Astrocyte of the cerebellum (primary cell): Measurements from ENCODE around the gene CDKAL1.

Experiments
- DNase-seq: peaks from one replicate; pipeline ENCODE4 v3.0.0-alpha.2; 2011; ENCODE audit warnings: low read depth
- H3K4me3 ChIP-seq: 2 replicates; pipeline ENCODE4 v1.5.1; 2011; ENCODE audit warnings: mild to moderate bottlenecking, low read depth, low read length, moderate library complexity
- in situ Hi-C: cut with HindIII; loops from 2 replicates; pipeline ENCODE4 v1.10.0; 2017; ENCODE audit warnings: low sequenced_read_pairs
- TF ChIP-seq, protein P1 (sequence below): IDR thresholded peaks from 2 replicates; pipeline ENCODE4 v1.5.1; 2012; ENCODE audit warnings: low read length, low read depth, moderate library complexity, mild to moderate bottlenecking; ENCODE audit errors: missing control alignments

CDKAL1 gene

DNA sequence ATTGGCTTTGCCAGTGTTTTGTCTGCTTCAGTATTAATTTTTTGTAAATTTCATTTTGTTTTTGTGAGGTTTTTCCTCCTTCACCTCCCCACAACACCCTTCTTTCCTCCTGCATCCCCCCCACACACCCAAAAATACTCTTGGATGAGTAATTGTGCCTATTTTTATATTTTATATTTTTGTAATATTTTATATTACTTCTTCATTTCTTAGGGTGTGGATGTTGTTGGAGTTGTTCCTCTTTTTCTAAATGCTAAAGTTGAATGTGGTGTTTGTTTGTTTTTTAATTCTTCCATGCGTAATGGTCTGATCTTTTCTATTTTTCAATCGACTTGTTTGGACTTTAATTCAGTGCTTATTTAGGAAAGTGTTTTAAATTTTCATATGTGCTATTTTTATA is 638.8 kb downstream of the CDKAL1 start:
- DNase-seq, result no peak
- TF ChIP-seq, protein P1, sequence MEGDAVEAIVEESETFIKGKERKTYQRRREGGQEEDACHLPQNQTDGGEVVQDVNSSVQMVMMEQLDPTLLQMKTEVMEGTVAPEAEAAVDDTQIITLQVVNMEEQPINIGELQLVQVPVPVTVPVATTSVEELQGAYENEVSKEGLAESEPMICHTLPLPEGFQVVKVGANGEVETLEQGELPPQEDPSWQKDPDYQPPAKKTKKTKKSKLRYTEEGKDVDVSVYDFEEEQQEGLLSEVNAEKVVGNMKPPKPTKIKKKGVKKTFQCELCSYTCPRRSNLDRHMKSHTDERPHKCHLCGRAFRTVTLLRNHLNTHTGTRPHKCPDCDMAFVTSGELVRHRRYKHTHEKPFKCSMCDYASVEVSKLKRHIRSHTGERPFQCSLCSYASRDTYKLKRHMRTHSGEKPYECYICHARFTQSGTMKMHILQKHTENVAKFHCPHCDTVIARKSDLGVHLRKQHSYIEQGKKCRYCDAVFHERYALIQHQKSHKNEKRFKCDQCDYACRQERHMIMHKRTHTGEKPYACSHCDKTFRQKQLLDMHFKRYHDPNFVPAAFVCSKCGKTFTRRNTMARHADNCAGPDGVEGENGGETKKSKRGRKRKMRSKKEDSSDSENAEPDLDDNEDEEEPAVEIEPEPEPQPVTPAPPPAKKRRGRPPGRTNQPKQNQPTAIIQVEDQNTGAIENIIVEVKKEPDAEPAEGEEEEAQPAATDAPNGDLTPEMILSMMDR, result no peak
- no peak overlapping the region for H3K4me3 ChIP-seq
- in situ Hi-C loops, result no loop called here

DNA sequence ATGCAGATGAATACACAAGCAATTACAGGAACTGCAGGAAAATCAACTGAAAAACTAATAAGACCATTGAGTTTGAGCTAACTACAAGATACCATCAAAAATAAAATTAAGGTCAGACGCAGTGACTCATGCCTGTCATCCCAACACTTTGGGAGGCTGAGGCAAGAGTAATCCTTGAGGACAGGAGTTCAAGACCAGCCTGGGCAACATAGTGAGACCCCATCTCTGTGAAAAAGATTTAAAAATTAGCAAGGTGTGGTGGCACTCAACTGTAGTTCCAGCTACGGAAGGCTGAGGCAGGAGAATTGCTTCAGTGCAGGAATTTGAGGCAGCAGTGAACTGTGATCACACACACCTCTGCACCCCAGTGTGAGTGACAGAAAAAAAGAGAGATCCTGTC is 639.4 kb downstream of the CDKAL1 start:
- no peak for DNase-seq
- in situ Hi-C loops, result no loop called here
- TF ChIP-seq, protein P1, result no peak

DNA sequence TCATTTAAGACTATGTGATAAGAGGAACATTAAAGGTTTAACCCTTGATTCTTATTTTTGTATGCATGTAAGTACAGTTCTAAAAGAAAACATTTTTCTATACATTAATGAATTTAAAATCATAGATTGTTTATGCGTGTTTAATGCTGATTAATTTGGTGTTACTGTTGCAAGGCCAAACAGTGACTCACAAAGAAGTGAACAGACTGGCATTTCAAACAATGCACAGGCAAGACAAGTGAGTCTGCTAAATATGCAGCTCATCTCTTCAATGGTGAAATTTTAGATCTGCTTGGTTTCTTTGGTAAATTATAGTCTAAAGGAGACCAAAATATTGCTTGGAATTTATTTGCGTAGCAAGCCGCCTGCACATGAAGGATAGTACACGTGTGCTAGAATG is 641.9 kb downstream of the CDKAL1 start:
- H3K4me3 ChIP-seq, result no peak overlapping the region
- in situ Hi-C loops, result no loop called here
- TF ChIP-seq, protein P1, result no peak
- DNase-seq, result no peak

More for the DNA sequence above, 639.4 kb downstream of the CDKAL1 start:
- no peak overlapping the region for H3K4me3 ChIP-seq

DNA sequence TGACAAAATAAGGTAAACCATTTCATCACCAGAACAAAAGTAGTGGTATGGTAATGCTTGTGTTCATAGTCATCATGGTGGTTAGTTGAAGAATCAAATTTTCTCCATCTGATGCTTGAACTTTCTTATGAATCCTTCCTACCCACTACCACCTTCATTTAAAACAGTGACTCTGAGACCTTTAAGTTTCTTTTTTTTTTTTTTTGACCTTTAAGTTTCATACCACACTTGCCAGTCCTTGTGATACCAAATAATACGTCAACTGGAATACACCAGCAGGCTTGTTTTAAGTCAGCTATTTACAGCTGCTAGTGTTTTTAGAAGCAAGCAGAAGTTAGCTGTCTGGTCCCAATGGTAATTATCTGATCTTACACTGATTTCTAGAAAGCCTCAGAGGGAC is 645.9 kb downstream of the CDKAL1 start:
- in situ Hi-C loops, result no loop called here
- TF ChIP-seq, protein P1, result no peak
- H3K4me3 ChIP-seq, result no peak overlapping the region
- no peak for DNase-seq

DNA sequence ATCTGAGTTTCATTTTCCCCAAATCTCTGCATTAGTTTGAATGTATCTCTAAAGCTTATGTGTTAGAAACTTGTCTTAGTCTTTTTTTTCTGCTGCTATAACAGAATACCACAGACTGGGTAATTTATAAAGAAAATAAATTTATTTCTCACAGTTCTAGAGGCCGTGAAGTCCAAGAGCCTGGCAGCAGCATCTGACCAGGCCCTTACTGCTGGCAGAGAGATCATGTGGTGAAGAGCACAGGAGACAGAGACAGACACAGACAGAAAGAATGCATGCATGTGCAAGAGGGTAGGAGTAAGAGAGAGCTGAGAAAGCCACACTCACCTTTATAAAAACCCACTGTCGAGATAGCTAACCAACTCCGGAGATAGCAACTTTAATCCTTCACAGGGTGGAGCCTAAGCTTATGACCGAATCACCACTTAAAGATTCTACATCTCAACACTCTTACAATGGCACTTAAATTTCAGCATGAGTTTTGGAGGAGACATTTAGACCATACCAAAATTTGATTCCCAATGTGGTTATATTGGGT is 646.6 kb downstream of the CDKAL1 start:
- DNase-seq, result no peak
- no peak overlapping the region for H3K4me3 ChIP-seq
- in situ Hi-C loops, result no loop called here
- TF ChIP-seq, protein P1, result no peak

- TF ChIP-seq, protein P1, result no peak
- no peak overlapping the region for H3K4me3 ChIP-seq
- in situ Hi-C loops, result no loop called here
- DNase-seq, result no peak
These were observed 647.6 kb downstream of the CDKAL1 start for GRCh38 chr6:21181866-21182265.
